ENCODE data around the gene RAD51. TPM values are rescaled to one million over a fixed set of nuclear protein-coding genes. Genes with fewer than 3 reads are reported as not detected.

Gene RAD51
- total RNA-seq, 2 donors from 2014 or later = 0.97 to 2.6 TPM

GRCh38 chr15:40714144-40714543 lies 19.2 kb downstream of the RAD51 start:
- intact Hi-C loops (cut with DNase I) = no loop called here
- no peak for ATAC-seq
- DNase-seq = no peak

DNA sequence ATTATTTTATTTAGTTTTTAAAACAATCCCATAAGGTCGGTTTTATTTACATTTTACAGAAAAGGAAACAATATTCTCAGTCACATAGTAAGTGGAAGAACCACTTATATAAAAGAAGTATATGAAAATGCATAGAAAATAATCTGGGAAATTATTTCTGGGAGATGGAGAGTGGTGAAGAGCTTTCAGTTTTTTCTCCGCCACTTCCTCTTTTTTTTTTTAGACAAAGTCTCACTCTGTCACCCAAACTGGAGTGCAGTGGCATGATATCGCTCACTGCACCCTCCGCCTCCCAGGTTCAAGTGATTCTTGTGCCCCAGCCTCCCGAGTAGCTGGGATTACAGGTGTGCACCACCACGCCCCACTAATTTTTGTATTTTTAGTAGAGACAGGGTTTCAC lies 21.2 kb downstream of the RAD51 start:
- intact Hi-C loops (cut with DNase I) = no loop called here
- ATAC-seq (no peak), DNase-seq (no peak)

- ATAC-seq (no peak), DNase-seq (no peak)
- intact Hi-C loops (cut with DNase I) = no loop called here
Observed at GRCh38 chr15:40721701-40722100, 26.7 kb downstream of the RAD51 start.

DNA sequence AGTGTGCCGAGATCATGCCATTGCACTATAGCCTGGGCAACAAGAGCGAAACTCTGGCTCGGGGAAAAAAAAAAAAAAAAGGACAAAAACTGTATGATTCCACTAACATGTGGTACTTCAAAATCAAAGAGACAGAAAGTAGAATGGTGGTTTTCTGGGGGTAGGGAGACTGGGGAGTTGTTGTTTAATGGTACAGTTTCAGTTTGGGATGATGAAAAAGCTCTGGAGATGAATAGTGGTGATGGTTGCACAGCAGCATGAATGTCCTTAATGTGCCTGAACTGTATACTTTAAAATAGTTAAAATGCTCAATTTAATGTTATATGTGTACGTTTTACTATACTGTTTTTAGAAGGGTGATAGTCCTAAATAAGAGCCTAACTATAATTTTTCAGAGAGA lies 27.4 kb downstream of the RAD51 start:
- intact Hi-C loops (cut with DNase I) = no loop called here
- no peak for ATAC-seq
- DNase-seq = no peak

DNA sequence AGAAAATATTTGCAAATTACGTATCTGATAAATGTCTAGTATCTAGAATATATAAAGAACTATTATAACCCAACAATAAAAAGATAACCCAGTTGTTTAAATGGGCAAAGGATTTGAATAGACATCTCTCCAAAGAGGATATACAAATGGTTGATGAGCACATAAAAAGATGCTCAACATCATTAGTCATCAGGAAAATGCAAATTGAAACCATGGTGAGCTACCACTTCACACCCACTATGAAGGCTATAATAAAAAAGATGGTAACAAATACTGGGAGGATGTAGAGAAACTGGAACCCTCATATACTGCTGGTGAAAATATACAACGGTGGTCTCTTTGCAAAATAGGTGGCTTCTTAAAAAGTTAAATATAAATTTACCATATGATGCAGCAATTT lies 28.0 kb downstream of the RAD51 start:
- DNase-seq (no peak), ATAC-seq (no peak)
- intact Hi-C loops (cut with DNase I) = no loop called here

- intact Hi-C loops (cut with DNase I) = no loop called here
- DNase-seq = no peak
- no peak for ATAC-seq
Observed at GRCh38 chr15:40723919-40724318, 28.9 kb downstream of the RAD51 start.

GRCh38 chr15:40731034-40731433 lies 36.1 kb downstream of the RAD51 start:
- intact Hi-C loops (cut with DNase I) = no loop called here
- DNase-seq = no peak

DNA sequence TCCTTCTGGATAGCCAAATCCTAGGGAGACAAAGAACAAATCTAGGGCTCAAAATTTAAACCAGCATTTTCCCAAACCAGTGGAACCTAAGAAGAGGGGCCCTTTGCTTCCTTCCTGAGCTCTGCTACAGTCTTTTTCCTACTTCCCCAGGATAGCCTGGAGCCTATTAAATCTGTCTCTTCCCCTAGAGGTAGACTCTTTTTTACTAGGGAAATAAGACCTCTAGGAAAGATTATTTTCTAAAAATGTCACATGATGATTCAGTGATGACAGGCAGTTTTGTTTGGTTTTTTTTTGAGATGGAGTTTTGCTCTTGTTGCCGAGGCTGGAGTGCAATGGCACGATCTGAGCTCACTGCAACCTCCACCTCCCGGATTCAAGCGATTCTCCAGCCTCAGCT lies 41.6 kb downstream of the RAD51 start:
- DNase-seq (no peak), ATAC-seq (no peak)
- intact Hi-C loops (cut with DNase I) = no loop called here

More at GRCh38 chr15:40731034-40731433, 36.1 kb downstream of the RAD51 start:
- ATAC-seq = no peak

- DNase-seq = no peak
- no peak for ATAC-seq
- intact Hi-C loops (cut with DNase I) = no loop called here
Observed at GRCh38 chr15:40737048-40737447, 42.1 kb downstream of the RAD51 start.

GRCh38 chr15:40739047-40739446 lies 44.1 kb downstream of the RAD51 start:
- intact Hi-C loops (cut with DNase I) = no loop called here
- DNase-seq = no peak
- no peak for ATAC-seq

DNA sequence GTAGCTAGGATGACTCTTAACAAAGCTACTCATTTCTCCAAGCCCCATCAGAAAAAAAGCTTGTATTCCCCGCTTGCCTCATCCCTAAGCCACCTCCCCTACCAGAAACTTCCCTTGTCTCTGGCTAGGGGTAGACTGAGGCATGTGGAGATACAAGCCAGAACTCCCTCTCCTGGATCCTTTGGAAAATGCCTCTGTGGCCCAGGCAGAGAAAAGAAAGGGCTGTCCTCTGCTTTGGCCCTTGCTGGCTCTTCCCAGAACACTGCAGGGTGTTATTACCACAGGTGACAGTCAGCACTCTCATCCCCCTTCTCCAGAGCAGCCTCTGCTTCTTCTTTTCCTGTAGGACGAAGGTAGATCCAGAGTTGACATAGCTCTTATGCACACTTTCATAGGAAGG lies 44.9 kb downstream of the RAD51 start:
- DNase-seq (no peak), ATAC-seq (no peak)
- intact Hi-C loops (cut with DNase I) = no loop called here

- DNase-seq (no peak), ATAC-seq (peak in 1 of 2 donors; percentile 10)
- intact Hi-C loops (cut with DNase I) = no loop called here
Observed at GRCh38 chr15:40743485-40743901, 48.5 kb downstream of the RAD51 start.

- ATAC-seq = peak; percentile 41 to 86
- intact Hi-C loops (cut with DNase I) = no loop called here
- DNase-seq = peak; percentile 45
Observed at GRCh38 chr15:40743921-40744814, 49.2 kb downstream of the RAD51 start.

DNA sequence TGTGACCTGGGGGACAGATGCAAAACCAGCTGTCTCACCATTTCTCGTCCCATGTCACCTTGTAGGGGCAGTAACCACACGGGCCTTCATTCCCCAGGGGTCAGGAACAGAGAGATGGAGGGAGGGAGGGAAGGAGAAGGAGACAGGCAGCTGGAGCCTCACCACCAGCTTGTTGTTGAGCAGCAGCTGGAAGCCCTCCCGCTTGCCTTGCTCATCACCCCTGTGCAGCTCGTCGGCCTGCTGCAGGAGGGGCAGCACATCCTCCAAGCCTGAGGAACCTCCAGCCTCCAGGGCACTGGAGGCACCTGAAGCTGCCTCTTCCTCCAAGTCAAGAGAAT lies 49.8 kb downstream of the RAD51 start:
- no peak for ATAC-seq
- intact Hi-C loops (cut with DNase I) = no loop called here
- DNase-seq = no peak

GRCh38 chr15:40746916-40747418 lies 52.0 kb downstream of the RAD51 start:
- ATAC-seq = peak in 1 of 2 donors; percentile 10
- intact Hi-C loops (cut with DNase I) = no loop called here
- DNase-seq = peak; percentile 30

DNA sequence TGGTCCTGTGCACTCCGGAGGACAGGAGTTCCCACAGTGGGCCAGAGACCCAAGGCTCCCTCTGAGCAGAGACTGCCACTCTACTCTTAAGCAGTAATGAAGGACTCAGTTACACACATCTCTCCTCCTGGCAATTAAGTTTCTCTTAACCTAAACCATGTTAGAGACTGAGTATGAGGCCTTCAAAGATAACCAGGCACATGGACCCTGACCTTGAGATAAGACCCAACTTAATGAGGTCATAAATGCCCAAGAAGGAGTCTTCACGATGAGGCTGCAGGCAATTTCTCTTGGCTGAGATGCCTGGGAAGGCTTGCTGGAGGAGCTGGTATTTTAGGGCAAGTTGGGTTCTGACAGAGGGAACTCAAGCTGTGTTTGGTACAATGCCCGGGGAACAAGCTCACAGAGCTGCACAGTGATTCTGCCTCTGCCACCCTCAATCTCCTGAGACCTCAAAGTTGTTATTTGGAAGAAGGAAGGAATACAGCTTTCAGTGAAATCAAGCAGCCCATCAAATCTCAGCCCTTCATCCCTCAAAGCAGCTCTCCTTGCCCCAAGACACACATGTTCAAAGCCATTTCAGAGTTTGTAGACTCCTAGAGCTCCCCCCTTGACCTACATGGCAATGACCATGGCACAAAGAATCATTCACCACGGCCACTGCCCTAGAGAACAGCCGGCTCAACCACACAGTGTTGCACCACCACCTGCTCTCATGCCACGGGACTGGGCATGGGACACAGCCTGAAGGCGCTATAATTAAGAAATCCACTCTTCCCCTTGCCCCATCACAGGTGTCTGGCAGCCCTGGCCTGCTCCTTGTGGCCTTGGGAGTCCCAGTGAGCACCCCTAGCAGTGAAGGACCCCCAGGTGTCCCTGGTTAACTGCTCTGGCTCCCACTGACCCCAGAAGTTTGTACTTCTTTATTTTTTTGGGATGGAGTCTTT lies 53.0 kb downstream of the RAD51 start:
- intact Hi-C loops (cut with DNase I) = no loop called here
- ATAC-seq = peak in 1 of 2 donors; percentile 81
- DNase-seq = no peak

DNA sequence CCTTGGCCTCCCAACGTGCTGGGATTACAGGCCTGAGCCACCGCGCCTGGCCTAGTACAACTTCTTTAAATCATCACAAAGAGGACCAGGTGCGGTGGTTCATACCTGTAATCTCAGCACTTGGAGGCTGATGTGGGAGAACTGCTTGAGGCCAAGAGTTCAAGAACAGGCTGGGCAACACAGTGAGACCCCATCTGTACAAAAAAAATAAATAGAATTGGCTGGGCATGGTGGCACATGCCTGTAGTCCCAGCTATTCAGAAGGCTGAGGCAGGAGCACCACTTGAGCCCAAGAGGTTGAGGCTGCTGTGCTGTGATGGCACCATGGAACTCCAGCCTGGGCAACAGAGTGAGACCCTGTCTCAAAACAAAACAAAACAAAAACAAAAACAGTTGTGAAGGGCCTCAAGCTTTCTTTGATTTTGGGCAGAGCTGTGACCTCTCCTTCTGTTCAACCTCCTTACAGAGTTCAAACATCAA lies 54.2 kb downstream of the RAD51 start:
- ATAC-seq (no peak), DNase-seq (no peak)
- intact Hi-C loops (cut with DNase I) = no loop called here

DNA sequence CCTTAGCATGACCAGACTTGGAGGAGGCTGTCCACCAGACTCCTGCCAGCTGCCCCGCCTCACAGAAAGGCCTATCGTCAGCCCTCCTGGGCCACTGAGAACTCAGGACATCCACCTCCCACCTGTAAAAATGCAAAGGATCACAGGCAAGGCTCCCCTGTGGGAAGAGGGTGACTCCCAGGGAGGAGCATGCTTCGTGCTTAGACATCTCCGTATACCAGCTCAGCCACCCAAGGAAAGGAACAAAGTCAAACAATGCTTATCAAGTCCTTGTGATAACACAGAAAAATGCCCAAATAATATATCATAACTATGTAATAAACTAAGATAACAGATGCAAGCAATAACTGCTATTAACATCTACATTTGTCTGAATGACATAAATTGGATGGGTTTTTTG lies 55.9 kb downstream of the RAD51 start:
- intact Hi-C loops (cut with DNase I) = no loop called here
- ATAC-seq = no peak

GRCh38 chr15:40751745-40752144 lies 56.8 kb downstream of the RAD51 start:
- intact Hi-C loops (cut with DNase I) = no loop called here
- DNase-seq = no peak
- no peak for ATAC-seq

More for the DNA sequence above, 55.9 kb downstream of the RAD51 start:
- no peak for DNase-seq

- intact Hi-C loops (cut with DNase I) = no loop called here
- DNase-seq = no peak
- ATAC-seq = peak; percentile 42 to 53
Observed at GRCh38 chr15:40754574-40754882, 59.6 kb downstream of the RAD51 start.

Measured in left cardiac atrium (tissue), 4 donors.